RWPE1 (cell line): Measurements from ENCODE around the gene POC1B.
A peak's percentile ranks its signal among the peaks of the same experiment; 100 is the strongest.

ENCODE experiments used
- CTCF ChIA-PET: fragments of 350-600 bp; sonication (Branson Sonifier 250); formaldehyde crosslinking; extraction: SDS; loops from one replicate; lab custom pipeline; 2021; lab: Yijun Ruan, JAX
- POLR2A ChIA-PET: fragments of 400-600 bp; formaldehyde crosslinking; extraction: SDS; loops from one replicate; lab custom pipeline; 2020; ENCODE audit warnings: antibody characterized with exemption; ENCODE audit not compliant: low non-redundant PET; lab: Yijun Ruan, JAX
- DNase-seq: peaks from one replicate; pipeline ENCODE4 v3.0.0; 2012; ENCODE audit warnings: low spot score
- H3K27ac ChIP-seq: fragments of 450-650 bp; 2 replicates; pipeline ENCODE4 v1.5.1; 2017
- TF ChIP-seq, protein P1 (sequence below): fragments of 450-650 bp; conservative IDR thresholded peaks from 2 replicates; pipeline ENCODE4 v1.5.1; 2017; ENCODE audit warnings: low read depth, mild to moderate bottlenecking

The POC1B gene

DNA sequence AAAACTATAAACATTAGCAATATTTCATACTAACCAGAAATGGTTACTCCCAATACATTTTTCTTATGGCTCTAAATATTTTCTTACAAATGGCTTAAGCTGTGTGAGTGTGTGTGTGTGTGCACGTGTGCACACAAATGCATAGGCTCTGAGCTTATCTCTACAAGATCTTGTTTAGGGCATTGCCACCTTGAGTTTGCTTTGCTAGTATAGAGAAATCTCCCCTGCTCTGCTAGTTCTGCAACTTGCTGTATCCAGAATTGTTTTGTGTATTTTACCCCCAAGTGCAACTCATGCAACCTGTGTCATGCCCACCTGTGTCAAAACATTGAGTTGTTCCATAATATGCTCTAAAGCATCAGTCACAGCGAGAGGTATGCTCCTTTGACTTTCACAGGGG is 101.0 kb downstream of the POC1B start:
- DNase-seq, result no peak
- POLR2A ChIA-PET, result no interaction called here
- no peak overlapping the region for H3K27ac ChIP-seq
- TF ChIP-seq, protein P1, sequence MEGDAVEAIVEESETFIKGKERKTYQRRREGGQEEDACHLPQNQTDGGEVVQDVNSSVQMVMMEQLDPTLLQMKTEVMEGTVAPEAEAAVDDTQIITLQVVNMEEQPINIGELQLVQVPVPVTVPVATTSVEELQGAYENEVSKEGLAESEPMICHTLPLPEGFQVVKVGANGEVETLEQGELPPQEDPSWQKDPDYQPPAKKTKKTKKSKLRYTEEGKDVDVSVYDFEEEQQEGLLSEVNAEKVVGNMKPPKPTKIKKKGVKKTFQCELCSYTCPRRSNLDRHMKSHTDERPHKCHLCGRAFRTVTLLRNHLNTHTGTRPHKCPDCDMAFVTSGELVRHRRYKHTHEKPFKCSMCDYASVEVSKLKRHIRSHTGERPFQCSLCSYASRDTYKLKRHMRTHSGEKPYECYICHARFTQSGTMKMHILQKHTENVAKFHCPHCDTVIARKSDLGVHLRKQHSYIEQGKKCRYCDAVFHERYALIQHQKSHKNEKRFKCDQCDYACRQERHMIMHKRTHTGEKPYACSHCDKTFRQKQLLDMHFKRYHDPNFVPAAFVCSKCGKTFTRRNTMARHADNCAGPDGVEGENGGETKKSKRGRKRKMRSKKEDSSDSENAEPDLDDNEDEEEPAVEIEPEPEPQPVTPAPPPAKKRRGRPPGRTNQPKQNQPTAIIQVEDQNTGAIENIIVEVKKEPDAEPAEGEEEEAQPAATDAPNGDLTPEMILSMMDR, result no peak
- CTCF ChIA-PET, result interaction anchor here (0.7 kb wide), 1 partner anchor 16 kb away, joined by 4 read pairs; no protein-coding TSS in a partner anchor

DNA sequence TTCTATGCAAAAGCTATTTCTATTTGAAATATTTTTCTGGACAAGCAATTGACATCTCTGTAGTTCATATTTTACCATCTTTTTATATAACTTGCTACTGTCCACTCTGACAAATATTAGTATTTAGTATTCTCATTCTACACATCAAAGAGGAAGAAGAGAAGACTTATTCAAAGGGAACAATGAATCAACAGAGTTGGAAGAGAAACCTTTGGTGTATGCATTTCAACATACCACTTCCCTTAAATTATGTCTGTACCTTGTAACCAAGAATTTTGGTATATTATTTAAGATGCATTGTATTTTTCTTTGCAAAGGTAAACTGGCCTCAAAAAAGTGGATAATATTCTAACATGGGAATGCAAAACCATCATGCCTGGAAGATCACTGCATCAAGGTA is 101.5 kb downstream of the POC1B start:
- ChIA-PET CTCF (interaction anchor here (0.7 kb wide), 1 partner anchor 16 kb away, joined by 4 read pairs; no protein-coding TSS in a partner anchor), POLR2A (no interaction called here)
- H3K27ac ChIP-seq, result no peak overlapping the region
- TF ChIP-seq, protein P1, result no peak
- no peak for DNase-seq

DNA sequence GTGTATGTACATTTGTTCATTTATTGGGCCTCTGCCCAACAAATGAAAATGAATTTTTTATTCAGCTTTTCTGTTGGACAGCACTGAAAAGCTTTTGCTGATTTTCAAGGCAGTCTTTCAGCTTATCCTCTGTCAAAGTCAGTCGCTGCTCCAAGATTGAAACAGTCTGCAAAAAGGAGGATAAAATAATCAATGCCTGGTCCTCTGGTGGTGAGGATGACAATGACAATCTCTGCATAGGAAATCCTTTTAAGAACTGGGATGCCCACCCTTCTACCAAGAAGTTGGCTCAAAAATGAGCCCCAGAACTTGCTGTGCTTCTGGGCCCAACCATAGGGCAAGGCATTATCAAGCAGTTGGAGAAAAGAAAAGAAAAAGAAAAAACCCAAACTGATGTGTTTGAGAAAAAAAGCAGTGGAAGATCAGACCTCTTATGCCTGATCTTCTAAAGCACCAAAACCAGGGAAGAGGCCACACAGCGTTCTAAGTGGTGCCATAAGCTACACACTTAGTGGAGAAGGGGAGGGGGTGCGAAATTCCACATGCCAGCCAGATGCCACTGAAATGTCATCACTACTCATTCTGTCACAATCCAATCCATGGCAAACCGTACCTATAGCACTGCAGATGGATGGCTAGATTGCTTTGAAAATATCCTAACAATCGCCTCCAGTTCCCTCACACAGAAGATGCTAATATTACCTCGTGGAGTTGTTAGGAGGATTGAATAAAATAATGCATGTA is 104.6 kb downstream of the POC1B start:
- CTCF ChIA-PET, result no interaction called here

DNA sequence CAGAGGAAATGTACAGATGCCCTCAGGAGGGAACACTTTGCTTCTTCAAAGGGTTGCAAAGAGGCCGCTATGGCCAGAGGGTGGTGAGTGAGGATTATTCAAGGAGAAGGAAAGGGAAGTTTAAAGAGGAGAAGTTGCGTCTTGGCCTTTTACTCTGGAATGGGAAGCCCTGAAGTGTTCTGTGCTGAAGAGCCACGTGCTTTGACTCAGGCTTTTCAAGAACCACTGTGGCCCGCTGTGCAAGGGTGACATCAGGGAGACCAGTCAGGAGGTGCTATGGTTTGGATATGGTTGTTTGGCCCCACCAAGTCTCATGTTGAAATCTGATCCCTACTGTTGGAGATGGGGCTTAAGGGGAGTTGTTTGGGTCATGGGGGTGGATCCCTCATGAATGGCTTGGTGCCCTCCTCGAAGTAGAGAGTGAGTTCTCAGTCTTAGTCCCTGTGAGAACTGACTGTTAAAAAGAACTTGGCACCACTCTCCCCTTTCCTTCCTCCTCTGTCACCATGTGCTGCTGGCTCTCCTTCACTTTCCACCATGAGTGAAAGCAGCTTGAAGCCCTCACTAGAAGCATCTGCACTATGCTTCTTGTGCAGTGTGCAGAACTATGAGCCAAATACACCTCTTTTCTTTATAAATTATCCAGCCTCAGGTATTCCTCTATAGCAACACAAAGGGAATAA is 107.5 kb downstream of the POC1B start:
- TF ChIP-seq, protein P1, result no peak
- no peak for DNase-seq
- H3K27ac ChIP-seq, result no peak overlapping the region
- POLR2A ChIA-PET, result no interaction called here
- CTCF ChIA-PET, result no interaction called here

More for the DNA sequence above, 104.6 kb downstream of the POC1B start:
- no peak for DNase-seq
- TF ChIP-seq, protein P1, result no peak
- POLR2A ChIA-PET, result no interaction called here
- no peak overlapping the region for H3K27ac ChIP-seq

DNA sequence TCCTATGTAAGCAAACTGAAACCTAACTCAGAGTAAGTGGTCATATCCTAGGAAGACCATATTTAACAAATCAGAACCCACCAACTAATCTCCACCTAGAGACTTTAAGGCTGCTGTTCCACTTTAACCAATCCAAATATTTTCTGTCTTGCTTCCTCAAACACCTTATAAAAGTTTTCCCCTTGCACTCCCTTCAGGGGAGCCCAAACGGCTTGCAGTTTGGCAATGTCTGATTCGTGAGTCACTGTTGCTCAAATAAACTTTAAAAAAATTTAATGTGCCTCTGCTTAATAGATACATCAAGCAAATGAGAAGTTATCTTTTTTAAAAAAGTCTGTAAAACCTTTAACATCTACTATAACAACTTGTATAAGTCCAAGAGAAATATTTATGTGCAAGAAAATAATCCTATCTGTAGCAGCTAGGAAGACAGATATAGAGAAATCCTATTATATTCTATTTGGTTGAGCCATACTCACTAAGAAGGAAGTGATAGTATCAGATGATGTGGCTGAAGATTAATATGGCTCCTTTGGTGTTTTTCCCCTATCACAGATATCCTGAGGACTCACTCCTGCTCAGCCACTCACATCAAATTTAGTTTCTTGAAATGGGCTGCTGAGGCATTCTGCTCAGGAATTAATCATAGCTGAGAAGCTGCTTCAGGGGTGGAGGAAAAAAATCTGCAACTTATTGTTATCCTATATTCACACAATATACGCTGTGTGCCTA is 108.4 kb downstream of the POC1B start:
- ChIA-PET CTCF (interaction anchor here (0.6 kb wide), 1 partner anchor 43 kb away, joined by 3 read pairs; no protein-coding TSS in a partner anchor), POLR2A (no interaction called here)
- TF ChIP-seq, protein P1, result no peak
- H3K27ac ChIP-seq, result no peak overlapping the region
- peak; percentile 14 for DNase-seq
